RPMI7951 (cell line): ENCODE measurements around the gene SLC43A1. TPM values are rescaled to one million over a fixed set of nuclear protein-coding genes. Genes with fewer than 3 reads are reported as not detected.

ENCODE experiments used
- DNase-seq: peaks from one replicate; pipeline ENCODE4 v3.0.0-alpha.2; 2012; ENCODE audit warnings: low read depth
- total RNA-seq: library from RNA; depleted of rRNA; stranded (reverse); fragments of >200 nt; shearing (Covaris generic); gene quantifications from 2 replicates; pipeline ENCODE4 v1.2.3, GENCODE V29; 2014

The SLC43A1 gene
- total RNA-seq, 1 experiment from 2014 or later, result 7.3 TPM

DNA sequence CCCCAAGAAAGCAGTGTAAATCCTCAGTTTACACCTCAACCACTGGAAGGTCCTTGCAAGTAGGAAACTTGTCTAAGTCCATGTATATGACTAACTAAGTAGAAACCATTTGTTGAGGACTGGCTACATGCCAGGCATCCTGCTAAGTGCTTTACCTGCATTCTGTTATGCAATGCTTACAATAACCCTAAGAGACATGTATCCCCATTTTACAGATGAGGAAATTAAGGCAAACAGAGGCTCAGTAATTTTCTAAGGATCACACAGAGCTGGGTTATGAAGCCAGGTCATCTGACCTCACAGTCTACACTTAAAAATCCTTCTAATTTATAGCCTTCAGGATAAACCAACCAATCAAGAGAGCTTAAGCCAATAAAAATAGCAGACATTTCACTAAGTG is 13.5 kb upstream of the SLC43A1 start:
- no peak for DNase-seq

DNA sequence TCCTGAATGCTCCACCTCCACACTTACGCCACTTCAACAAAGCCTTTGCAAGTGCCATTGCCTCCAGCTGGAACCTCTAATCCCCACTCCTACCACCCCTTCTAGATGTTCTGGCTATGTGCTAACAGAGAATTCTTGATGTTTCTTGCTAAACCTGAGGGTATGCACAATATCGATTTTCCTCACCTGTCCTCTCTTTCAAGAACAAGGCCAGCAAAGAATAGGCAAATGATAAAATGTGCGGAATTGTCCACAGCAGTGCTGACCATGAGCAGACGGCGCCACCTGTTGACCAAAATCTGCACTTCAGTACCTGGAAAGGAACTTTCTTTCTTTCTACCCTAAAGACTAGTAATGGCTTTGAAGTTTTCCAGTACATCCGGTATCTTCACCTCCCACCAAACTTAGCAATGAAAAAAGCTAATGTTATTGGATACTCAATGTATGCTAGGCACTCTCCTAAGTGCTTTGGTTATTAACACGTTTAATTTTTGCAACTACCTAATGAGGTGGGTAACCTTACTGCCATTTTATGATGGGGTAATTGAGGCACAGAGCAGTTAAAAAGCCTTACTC is 11.6 kb upstream of the SLC43A1 start:
- DNase-seq, result peak; percentile 43

DNA sequence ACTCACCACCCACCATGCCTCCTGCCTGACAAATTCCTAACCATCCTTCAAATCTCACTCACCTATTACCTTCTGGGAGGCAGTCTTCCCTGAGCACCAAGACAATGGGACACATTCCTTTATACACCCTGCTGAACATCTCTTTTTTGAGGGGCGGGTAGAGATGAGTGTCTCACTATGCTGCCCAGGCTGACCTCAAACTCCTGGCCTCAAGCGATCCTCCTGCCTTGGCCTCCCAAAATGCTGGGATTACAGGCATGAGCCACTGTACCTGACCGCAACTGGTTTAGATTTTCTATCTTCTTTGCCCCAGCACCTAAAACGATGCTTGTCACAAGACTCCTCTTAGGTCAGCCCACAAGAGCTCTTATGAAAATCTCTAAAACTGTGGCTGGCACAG is 7.9 kb upstream of the SLC43A1 start:
- DNase-seq, result no peak

DNA sequence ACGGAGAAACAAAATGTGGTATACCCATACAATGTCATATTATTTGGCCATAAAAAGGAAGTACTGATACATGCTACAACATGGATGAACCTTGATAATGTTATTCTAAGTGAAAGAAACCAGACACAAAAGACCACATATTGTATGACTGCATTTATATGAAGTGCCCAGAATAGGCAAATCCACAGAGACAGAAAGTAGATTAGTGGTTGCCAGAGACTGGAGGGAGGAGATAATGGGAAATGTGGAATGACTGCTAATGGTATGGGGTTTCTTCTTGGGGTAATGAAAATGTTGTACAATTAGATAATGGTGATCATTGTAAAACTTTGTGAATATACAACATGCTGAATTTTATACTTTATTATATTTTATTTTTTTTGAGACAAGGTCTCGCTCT is 5.6 kb upstream of the SLC43A1 start:
- DNase-seq, result no peak

DNA sequence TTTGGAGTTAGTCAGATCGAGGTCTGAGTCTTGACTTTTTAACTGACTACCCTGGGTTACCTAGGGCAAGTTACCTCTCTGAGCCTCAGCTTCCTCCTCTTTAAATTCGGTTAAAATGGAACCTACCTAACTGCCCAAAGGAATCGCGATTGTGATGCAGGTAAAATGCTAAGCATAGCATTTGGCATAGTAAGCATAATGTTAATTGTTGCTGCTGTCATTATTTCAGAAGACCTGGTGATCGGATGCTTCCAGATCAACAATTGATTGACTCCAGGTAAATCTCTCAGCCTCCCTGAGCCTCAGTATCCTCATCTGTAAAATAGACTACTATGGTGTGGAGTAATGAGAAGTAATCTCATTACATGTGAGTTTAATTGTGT is 550 bp upstream of the SLC43A1 start:
- DNase-seq, result no peak

DNA sequence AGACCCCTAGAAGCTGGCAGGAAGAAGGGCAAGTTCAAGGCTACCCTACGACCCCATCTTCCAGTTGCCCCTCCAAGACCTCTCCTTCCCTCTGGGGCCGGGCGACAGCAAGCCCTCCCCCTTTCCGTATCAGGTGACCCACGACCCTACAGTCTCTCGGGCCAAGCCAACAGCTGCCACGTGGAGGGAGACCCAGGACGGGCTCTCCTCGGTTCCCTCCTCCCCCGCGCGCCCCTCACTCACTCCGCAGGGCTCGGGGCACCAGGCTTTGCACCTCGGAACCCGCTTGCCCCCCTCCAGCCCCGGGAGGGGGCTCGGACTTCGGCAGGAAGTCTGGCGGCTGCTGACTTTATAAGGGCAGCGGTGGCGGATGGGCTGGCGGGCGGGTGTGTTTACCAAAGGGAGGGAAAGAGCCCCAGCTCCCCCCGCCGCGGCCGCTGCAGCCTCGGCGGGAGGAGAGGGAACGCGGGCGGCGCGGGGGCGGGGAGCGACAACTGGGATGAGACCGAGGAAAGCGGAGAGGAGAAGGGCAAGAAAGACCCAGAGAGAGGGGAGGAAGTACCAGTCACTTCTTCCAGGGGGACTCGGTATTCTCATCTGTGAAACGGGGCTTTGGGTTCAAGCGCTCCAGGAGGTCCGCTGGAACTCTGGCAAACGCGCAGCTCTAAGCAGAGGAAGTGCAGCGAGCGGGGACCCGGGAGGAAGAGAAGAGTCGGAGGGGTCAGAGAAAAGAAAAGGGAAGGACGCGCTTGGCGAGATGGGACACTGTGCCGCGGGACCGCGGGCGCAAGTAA is 767 bp downstream of the SLC43A1 start:
- peak; percentile 40 for DNase-seq

DNA sequence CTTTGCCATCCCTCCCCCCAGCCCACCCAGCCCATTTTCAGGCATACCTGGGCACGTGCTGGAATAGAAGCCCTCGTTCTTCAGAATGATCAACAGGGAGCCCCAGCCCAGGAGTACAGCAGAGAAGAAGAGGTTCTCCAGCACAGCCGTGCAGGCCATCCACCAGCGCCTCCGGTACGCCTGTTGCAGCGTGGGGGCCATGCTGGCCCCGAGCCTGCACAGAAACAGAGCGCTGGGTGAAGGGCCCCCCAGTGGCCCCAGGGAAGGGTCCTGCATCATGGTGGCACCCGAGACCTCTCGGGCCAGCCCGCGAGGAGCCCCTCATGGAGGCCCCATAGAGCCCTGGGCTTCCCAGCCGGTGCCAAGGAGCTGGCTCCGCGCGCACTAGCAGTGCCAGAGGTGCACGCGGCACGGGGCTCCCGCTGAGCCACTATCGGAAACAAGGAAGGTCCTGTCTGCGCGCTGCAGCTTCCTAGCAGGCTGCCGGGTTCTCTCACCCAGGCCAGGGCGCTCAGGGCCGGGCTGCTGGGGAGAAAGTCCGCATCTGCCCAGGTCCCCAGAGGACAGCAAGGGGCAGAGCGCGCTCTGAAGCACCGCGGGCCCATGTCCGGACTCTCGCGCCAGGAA is 1.5 kb downstream of the SLC43A1 start:
- peak; percentile 37 for DNase-seq

DNA sequence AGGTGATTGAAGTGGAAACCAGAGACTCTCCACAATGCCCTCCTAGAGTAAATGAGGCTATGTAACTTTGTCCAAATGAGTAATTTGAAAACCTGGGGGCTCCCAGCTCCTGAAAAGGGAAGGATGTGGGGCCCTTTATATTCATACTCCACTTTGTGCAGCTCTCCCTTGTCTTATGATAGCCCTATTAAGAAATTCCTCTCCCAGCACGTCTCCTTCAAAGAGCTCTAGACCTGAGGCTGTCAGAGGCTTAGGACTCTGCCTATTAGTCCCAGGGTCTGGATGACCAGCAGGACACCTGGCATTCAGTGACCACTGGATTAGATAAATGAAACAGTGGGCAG is 2.1 kb downstream of the SLC43A1 start:
- no peak for DNase-seq

DNA sequence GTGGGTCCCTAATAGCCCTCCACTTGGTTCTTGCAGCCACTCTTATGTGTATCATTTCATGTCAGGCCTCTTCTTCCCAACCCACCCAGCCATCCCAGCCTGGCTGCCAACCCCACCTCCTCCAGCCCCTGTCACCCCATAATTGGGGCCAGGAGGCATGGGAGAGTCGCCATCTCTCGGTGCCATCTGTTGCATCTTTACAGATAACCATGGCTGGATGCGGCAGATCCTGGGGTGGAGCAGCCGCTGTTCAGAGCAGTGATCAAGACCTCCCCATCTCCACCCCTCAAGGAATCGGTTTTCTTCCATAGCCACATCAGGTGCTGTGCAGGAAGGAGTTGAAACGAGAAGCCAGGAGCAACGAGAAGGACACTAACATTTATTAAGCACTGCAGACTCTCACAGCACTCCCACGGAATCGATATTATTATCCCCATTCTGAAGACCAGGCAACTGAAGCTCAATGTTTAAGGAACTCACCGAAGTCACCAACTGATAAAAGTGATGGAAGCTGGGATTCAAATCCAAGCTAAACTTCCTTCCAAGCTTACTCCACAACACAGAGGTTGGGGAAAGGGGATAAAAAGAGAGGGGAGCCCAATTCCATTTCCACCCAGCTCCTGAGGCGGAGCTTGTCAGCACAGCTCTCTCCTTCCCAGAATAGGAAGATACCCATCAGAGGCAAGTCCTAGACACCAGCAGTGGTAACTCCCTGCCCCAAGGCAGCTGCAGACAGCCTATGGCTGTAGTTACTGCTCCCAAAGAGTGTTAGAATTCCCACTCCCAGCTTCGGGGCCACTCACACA is 2.7 kb downstream of the SLC43A1 start:
- no peak for DNase-seq

DNA sequence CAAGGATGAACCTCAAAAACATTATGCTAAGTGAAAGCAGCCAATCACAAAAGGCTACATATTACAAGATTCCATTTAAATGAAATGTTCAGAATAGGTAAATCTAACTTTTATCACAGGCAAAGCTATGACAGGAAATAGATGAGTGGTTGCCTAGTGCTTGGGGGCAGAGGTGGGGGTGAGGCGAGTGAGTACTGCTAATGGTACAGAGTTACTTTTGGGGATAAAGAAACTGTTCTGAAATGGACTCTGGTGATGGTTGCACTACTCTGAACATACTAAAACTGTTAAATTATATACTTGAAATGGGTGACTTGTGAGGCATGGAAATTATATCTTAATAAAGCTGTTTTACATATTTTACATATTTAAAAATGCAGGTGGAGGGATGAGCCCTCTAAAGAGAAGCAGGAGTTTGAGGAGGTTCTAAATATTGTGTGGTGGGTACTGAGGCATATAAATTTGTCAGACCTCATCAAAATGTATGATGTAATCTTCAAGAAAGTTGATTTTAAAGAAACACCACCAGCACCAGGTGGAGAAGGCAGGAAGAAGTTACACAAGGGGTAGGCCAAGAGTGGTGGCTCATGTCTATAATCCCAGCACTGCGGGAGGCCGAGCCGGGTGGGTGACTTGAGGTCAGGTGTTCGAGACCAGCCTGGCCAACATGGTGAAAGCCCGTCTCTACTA is 3.6 kb downstream of the SLC43A1 start:
- no peak for DNase-seq

DNA sequence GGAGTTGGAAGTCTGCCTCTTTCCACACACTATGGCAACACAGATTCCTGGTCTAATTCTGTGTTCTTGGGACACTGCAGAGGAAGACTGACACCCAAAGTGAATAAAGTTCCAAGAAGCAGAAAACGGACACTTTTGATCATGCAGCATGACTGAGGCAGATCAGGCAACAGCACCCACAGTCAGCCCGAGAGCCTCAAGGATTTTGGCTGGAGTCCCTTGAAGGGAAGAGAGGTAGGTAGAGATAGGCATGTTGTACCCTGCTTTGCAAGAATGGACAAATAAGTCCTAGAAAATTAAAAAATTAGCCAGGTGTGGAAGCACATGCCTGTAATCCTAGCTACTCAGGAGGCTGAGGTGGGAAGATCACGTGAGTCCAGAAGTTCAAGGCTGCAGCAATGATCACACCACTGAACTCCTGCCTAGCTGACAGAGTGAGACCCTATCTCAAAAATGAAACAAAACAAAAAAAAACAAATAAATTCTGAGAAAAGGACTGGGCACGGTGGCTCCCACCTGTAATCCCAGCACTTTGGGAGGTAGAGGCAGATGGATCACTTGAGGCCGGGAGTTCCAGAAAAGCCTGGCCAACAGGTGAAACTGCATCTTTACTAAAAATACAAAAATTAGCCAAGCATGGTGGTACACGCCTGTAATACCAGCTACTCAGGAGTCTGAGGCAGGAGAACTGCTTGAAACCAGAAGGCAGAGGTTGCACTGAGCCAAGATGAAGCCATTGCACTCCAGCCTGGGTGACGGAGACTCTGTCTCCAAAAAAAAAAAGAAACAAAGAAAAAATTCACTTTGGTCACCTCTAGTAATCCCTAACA is 6.9 kb downstream of the SLC43A1 start:
- no peak for DNase-seq

DNA sequence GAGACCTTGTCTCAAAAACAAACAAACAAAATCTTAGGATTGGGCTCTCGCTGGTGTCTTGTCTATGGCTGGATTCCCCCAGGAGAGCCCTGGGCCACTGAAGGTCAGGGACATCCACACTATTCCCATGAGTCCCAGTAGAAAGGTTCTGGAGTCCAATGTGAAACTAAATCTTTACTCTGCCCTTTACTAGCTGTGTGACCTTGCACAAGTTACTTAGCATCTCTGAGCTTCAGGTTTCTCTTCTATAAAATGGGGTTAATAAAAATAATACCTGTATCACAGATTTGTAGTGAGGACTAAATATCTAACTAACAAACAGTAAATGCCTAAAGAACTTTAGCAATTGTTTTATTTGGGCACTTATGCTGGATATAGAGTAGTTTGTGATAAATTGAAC is 9.0 kb downstream of the SLC43A1 start:
- DNase-seq, result no peak

DNA sequence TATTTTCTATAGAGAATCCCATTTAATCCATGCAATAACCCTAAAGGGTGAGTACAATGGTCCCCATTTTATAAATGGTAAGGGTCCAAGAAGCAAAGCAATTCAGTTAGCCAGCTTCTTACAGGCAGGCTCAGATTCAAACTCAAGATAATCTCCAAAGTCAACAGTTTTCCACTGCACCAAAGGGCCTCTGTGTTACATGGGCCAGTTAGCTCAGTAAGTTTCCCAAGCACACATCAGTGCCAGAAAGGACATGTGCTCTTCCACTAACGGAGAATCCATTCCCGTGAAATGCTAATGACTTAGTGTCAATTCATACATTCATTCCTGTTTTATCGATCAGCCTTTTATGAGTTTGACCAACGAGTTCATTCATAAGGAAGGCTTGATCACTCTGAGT is 11.0 kb downstream of the SLC43A1 start:
- no peak for DNase-seq

DNA sequence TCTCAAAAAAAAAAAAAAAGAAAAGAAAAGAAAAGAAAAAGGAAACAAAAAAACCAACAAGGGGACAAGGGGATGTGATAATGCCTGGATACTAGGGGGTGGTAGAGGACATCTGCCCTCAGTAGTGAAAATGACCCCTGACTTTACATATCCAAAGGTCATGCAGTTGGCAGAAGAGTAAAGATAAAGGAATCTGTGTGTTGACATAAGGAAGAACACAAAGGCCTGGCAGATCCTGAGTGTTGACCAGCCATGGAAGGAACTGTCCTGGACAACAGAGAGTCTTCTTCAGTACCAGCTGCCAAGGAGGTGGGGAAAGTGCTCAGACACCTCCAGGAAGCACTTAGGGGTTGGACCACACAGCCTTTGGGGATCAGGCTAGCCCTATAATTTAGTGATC is 12.6 kb downstream of the SLC43A1 start:
- no peak for DNase-seq

DNA sequence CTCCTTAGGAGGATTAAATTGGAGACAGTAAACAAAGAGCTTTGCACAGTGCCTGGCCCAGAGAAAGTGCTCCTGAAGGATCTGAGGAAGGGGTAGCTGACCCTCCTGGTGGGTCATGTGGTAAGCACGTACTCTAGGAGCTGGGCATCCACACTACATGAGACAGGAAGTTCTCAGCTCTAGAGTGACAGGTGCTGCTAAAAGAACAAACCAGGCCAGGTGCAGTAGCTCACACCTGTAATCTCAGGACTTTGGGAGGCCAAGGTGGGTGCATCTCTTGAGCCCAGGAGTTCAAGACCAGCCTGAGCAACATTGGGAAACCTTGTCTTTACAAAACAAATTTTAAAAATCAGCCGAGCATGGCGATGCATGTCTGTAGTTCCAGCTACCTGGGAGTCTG is 13.1 kb downstream of the SLC43A1 start:
- no peak for DNase-seq

DNA sequence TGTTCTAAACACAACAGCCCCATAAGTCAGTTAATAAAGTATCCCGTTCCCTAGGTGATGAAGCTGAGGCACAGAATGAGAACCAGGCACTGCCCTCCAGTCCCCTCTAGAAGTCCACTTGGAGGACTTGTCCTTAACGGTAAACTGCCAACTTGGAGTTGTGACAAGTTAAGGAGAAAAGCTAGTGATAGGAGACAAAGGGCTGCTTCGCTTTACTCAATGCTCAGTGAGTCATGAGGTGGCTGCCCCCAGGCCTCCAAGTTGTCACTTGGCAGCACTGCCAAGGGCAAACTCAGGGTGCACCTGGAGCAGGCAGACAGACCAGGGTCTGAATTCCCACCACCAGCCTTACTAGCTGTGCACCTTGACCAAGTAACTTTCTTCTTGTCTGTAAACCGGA is 13.5 kb downstream of the SLC43A1 start:
- DNase-seq, result peak; percentile 32

DNA sequence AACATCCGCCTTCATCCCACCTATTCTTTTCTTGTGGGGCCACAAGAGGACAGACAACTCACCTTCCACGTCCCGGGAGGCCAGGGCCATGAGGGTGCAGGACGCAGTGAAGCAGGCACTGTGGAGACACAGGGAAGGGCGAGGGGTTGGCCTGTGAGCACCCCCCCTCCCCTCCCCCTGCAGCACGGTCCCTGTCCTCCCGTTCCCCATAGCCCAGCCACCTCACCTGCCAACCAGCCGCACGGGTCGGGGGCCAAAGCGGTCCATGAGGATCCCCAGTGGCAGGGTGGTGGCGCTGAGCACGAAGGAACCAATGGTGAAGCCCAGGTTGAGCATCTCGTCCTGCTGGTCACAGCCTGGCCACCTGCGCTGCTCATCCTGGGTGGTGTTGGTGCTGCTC is 14.6 kb downstream of the SLC43A1 start:
- no peak for DNase-seq

DNA sequence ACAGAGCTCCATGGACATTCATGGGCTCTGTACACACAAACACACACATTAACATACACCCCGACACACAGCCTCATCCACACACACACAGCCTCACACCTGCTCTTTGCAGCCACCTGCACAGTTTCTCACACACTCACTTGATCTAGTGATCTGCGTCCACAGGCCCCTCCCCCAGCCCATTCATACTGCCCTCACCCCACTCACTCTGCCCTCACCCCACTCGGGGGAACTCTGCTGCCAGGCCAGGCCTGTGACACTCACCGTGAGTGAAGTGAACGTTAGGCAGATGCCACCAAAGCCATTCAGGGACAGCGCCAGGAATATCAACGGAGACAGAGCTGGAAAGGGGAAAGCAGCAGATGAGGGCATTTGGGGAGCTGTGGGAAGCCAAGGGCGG is 15.0 kb downstream of the SLC43A1 start:
- no peak for DNase-seq

DNA sequence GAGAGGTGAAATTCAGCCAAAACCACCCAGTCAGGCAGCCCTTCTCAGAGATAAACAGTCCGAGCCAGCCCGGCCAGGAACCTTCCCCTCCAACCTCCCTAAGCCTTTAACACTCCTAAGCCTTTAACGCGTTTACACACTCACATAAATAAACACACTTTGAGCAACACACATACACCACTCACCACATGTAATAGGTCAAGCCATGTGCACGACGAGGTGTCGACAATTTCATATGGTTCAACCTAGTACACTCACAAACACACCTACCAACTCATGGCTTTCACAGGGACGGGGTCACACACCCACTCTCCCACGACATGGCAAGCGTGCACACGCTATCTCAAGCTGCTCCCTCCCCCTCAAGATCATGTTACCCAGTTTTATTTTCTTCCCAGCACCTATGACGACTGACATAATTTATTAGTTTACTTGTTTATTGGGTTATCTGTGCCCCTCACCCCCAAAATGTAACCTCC is 15.5 kb downstream of the SLC43A1 start:
- DNase-seq, result no peak

DNA sequence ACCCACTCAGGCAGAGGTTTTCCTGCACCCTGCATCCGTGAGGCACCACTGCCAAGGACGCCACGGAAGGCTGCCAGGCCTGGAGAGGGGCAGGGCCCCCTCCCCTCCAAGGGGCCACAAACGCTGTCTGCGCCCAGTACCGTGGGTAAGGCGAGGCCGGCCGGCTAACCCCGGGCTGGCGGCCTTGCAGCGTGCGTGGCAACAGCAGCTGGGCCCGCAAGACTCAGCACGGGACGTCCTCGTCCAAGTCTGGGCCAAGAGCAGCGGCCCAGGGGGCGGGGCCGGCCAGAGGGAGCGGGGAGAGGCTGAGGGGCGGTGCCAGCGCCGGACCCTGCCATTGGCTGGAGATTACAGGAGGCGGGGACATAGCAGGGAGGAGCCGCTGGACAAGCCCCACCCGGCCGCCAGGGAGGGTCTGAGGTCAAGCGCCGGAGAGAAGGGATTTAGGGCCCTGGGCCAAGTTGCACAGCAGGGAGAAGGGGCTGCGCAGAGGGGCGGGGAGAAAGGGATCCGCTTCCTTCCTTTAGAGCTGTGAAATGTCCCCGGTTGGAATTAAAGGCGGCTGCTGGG is 16.0 kb downstream of the SLC43A1 start:
- DNase-seq, result peak; percentile 87

DNA sequence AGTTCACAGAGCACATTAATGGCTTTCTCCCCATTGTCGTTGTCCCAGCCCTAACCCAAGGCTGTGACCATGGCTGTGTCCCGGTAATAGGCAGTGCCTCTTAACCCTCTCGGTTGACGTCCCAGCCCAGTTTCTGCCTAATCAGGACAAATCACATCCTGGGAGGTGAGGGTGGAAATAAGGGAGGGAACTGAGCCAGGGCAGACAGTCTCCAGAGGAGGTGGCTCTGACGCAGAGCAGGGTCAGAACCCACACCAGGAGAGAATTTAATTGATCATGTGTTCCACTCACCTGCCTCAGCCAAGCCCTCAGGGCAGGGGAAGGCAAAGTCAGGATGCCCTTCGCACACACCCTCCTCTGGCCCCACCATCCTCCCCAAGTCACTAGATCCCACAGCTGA is 17.0 kb downstream of the SLC43A1 start:
- DNase-seq, result no peak
